ENCODE measurements around the gene TMEM150A.

DNA sequence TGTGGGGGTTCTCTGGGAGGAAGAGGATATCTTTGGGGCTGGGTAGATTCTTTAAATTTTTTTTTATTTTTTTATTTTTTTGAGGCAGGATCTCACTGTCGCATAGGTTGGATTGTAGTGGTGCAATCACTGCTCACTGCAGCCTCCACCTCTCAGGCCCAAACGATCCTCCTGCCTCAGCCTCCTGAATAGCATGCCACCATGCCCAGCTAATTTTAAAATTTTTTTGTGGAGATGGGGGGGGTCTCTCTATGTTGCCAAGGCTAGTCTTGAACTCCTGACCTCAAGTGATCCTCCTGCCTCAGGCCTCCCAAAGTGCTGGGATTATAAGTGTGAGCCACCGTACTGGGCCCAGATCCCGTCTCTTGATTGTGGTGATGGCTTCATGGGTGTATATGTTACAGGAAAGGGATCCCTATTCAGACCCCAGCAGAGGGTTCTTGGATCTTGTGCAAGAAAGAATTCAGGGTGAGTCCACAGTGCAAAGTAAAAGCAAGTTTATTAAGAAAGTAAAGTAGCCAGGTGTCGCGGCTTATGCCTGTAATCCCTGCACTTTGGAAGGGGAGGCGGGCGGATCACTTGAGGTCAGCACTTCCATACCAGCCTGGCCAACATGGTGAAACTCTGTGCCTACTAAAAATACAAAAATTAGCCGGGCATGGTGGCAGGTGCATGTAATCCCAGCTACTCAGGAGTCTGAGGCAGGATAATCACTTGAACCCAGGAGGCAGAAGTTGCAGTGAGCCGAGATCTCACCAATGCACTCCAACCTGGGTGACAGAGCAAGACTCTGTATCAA is 11.4 kb upstream of the TMEM150A start:
- TF ChIP-seq POLR2A (IDR thresholded peaks at IDR 0.05): no peak
- TF ChIP-seq CTCF (IDR thresholded peaks at IDR 0.05): no peak
